ENCODE results near the gene RTN4.

DNA sequence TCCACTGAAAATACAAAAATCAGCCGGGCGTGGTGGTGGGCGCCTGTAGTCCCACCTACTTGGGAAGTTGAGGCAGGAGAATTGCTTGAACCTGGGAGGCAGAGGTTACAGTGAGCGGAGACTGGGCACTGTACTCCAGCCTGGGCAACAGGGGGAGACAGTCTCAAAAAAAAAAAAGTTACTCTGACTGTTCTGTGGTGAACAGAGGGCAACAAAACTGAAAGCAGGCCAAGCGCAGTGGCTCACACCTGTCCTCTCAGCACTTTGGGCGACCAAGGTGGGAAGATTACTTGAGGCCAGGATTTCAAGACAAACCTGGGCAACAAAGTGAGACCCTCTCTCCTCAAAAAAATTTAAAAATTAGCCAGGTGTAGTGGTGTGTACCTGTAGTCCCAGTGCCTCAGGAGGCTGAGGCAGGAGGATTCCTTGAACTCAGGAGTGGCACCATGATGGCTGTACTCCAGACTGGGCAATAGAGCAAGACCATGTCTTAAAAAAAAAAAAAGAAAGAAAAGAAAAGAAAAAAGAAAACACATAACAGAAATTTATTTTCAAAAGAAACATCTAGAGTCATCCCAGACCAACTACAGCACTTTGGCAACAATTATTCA is 13.6 kb upstream of the RTN4 start:
- TF ChIP-seq, protein P1, sequence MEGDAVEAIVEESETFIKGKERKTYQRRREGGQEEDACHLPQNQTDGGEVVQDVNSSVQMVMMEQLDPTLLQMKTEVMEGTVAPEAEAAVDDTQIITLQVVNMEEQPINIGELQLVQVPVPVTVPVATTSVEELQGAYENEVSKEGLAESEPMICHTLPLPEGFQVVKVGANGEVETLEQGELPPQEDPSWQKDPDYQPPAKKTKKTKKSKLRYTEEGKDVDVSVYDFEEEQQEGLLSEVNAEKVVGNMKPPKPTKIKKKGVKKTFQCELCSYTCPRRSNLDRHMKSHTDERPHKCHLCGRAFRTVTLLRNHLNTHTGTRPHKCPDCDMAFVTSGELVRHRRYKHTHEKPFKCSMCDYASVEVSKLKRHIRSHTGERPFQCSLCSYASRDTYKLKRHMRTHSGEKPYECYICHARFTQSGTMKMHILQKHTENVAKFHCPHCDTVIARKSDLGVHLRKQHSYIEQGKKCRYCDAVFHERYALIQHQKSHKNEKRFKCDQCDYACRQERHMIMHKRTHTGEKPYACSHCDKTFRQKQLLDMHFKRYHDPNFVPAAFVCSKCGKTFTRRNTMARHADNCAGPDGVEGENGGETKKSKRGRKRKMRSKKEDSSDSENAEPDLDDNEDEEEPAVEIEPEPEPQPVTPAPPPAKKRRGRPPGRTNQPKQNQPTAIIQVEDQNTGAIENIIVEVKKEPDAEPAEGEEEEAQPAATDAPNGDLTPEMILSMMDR (IDR thresholded peaks at IDR 0.05), result no peak
- TF ChIP-seq POLR2AphosphoS5 (IDR thresholded peaks at IDR 0.05; ENCODE audit: insufficient read depth in 1 of 2, low read depth in 1 of 2), result no peak
